RWPE1 (cell line): ENCODE results near the gene FBXO28.

Experiments used
- CTCF ChIA-PET: fragments of 350-600 bp; sonication (Branson Sonifier 250); formaldehyde crosslinking; extraction: SDS; loops from one replicate; lab custom pipeline; 2021; lab: Yijun Ruan, JAX
- POLR2A ChIA-PET: fragments of 400-600 bp; formaldehyde crosslinking; extraction: SDS; loops from one replicate; lab custom pipeline; 2020; ENCODE audit warnings: antibody characterized with exemption; ENCODE audit not compliant: low non-redundant PET; lab: Yijun Ruan, JAX
- DNase-seq: peaks from one replicate; pipeline ENCODE4 v3.0.0; 2012; ENCODE audit warnings: low spot score
- H3K27ac ChIP-seq: fragments of 450-650 bp; 2 replicates; pipeline ENCODE4 v1.5.1; 2017
- TF ChIP-seq, protein P1 (sequence below): fragments of 450-650 bp; conservative IDR thresholded peaks from 2 replicates; pipeline ENCODE4 v1.5.1; 2017; ENCODE audit warnings: low read depth, mild to moderate bottlenecking

Gene FBXO28

DNA sequence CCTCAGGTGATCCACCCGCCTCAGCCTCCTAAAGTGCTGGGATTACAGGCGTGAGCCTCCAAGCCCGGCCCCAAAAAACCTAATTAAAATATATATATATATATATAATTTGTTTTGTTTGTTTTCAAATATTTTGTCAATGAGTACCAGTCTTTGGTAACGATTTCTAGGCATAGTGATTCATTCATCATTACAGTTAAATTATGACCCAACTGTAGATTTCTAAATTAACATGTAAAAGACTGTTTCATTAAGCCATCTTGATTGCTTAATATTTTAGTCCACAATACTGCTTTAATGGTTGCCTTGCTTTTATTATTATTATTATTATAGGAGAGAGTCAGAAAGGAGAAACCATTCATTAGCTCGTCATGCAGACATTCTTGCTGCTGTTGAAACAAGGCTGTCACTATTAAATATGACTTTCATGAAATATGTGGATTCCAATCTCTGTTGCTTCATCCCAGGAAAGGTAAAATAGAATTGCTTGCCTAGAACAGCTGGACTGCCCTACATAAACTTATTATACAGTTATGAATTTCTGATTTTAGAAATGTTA lies 19.9 kb downstream of the FBXO28 start:
- ChIA-PET POLR2A (no interaction called here), CTCF (no interaction called here)
- TF ChIP-seq, protein P1, sequence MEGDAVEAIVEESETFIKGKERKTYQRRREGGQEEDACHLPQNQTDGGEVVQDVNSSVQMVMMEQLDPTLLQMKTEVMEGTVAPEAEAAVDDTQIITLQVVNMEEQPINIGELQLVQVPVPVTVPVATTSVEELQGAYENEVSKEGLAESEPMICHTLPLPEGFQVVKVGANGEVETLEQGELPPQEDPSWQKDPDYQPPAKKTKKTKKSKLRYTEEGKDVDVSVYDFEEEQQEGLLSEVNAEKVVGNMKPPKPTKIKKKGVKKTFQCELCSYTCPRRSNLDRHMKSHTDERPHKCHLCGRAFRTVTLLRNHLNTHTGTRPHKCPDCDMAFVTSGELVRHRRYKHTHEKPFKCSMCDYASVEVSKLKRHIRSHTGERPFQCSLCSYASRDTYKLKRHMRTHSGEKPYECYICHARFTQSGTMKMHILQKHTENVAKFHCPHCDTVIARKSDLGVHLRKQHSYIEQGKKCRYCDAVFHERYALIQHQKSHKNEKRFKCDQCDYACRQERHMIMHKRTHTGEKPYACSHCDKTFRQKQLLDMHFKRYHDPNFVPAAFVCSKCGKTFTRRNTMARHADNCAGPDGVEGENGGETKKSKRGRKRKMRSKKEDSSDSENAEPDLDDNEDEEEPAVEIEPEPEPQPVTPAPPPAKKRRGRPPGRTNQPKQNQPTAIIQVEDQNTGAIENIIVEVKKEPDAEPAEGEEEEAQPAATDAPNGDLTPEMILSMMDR: no peak
- peak; percentile 14 for DNase-seq
- peak overlapping the region; percentile 87 for H3K27ac ChIP-seq

DNA sequence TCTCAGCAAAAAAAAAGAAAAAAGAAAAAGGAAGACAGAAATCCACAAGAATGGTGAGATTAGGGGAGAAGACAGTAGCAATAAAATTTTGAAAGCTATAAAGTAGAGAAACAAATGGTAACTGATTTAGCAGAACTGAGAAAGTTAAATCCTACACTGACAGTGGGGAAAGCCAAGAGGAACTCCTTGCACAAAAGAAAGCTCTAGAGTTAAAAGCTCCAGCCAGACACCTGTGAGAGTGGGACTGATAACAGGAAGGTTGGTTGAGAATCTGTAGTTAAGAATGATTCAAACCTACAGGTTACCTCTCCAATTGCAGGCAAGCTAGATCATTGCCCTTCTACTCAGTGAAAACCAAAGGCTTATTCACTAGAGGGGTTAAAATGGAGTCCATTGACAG lies 23.6 kb downstream of the FBXO28 start:
- DNase-seq: no peak
- ChIA-PET POLR2A (no interaction called here), CTCF (interaction anchor here (0.7 kb wide), 1 partner anchor 146 kb away, joined by 3 read pairs; no protein-coding TSS in a partner anchor)
- TF ChIP-seq, protein P1: no peak
- H3K27ac ChIP-seq: no peak overlapping the region

DNA sequence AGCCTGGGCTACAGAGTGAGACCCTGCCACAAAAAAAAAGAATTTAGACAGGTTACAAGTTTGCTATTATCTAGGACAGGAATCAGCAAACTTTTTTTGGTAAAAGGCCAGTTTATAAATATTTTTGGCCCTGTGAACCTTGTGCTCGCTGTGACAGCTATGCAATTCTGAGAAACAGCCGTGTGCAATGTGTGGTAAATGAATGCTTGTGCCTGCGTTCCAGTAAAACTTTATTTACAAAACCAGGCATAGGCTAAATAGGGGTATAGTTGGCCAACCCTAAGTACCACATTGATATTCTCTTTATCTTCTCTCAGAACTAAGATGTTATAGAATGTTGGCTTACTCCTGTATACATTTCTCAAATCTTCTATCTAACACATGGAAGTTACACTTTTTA lies 24.3 kb downstream of the FBXO28 start:
- TF ChIP-seq, protein P1: no peak
- ChIA-PET CTCF (interaction anchor here (0.7 kb wide), 1 partner anchor 145 kb away, joined by 3 read pairs; no protein-coding TSS in a partner anchor), POLR2A (no interaction called here)
- DNase-seq: no peak
- H3K27ac ChIP-seq: no peak overlapping the region

DNA sequence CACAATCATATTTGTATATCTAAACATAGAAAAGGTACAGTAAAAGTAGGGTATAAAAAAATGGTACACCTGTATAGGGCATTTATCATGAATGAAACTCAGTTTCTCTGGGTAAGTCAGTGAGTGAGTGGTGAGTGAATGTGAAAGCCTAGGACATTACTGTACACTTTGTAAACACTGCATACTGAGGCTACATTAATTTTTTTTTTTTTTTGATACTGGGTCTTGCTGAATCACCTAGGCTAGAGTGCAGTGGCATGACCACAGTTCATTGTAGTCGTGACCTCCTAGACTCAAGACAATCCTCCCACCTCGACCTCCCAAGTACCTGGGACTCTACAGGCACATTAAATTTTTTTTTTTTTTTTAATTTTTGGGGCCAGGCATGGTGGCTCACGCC lies 27.8 kb downstream of the FBXO28 start:
- no peak for DNase-seq
- CTCF ChIA-PET: interaction anchor here (0.7 kb wide), 1 partner anchor 132 kb away, joined by 6 read pairs; no protein-coding TSS in a partner anchor
- no peak overlapping the region for H3K27ac ChIP-seq
- POLR2A ChIA-PET: no interaction called here
- TF ChIP-seq, protein P1: no peak

DNA sequence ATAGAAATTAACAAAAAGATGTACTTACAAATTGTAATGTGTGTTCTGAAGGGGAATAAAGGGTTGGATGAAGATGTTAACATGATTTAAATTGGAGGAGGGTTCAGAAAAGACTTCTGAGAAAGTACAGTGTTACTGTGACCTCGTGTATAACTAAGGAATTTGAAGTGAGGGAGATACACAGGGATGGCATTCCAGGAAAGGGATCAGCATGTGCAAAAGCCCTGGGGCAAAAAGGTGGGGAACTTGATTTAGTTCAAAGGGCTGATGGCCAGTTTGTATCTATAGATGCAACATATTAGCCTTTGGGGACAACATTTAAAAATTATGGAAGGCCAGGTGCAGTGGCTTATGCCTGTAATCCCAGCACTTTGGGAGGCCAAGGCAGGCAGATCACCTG lies 35.8 kb downstream of the FBXO28 start:
- POLR2A ChIA-PET: no interaction called here
- CTCF ChIA-PET: no interaction called here
- TF ChIP-seq, protein P1: no peak
- H3K27ac ChIP-seq: no peak overlapping the region
- DNase-seq: no peak

DNA sequence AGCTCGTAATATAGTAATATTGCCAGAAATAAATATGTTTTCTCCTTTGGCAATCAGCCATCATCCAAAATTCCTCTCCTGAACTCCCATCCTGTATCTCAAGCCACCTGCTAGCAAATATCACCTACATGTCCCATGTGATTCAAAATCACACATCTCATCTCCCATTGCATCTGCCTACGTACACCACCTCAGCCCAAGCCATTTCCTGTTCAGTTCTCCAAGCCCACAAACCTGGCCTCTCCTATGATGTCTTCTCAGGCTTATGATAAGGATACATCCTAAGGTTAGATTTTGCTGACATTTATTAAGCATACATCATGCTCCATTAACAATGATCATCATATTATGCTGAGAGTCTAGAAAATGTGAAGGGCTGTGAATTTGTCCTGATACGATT lies 37.2 kb downstream of the FBXO28 start:
- POLR2A ChIA-PET: no interaction called here
- CTCF ChIA-PET: interaction anchor here (0.6 kb wide), 1 partner anchor 29 kb away, joined by 4 read pairs; no protein-coding TSS in a partner anchor
- no peak for DNase-seq
- TF ChIP-seq, protein P1: no peak
- no peak overlapping the region for H3K27ac ChIP-seq
